NCI-H510A (cell line): ENCODE data around the gene CLEC16A.
"Not testable (repeated sequence)": the region's sequence is repeated elsewhere in the genome, so short reads cannot be mapped to it uniquely, and the experiment has no call there.

Source experiments
- DNase-seq: peaks from one replicate; lab custom pipeline; 2025; lab: John Stamatoyannopoulos, UW

CLEC16A gene

DNA sequence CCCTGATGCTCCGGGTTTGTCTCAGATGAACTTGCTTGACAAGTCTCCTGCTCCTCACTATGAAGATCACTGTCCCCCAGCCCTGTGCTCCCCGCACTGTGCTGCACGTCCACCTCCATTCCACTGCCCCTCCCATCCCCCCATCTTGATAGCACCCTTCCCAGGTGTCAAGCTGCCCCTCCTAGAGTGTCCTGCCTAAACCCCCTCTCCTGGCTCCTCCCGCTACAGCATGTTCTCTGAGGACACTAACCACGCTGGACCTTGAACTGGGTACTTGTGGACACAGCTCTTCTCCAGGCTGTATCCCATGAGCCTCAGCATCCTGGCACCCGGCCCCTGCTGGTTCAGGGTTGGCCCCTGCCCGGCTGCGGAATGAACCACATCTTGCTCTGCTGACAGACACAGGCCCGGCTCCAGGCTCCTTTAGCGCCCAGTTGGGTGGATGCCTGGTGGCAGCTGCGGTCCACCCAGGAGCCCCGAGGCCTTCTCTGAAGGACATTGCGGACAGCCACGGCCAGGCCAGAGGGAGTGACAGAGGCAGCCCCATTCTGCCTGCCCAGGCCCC is 20.6 kb upstream of the CLEC16A start:
- DNase-seq = no peak

GRCh38 chr16:10925285-10925684 is 19.1 kb upstream of the CLEC16A start:
- DNase-seq = not testable (repeated sequence)

DNA sequence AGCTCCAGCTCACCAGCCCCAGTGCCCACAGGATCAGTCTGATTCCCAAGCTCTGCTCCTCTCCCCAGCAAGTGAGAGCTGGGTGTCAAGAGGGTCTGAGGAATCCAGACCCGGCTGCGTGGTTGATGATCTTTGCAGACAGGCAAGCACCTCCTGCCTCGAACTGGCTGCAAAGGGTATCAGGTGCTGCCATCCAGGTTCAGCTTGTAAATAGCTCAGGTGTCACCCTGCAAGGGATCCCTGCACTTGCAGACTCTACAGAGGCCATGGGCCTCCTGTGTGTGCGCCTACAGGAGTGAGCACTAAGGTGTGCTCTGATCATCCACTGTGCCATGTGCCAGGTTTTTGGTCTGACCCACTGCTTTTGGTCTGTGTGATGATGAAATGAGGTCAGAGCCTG is 18.3 kb upstream of the CLEC16A start:
- peak; percentile 24 for DNase-seq

GRCh38 chr16:10926867-10927266 is 17.5 kb upstream of the CLEC16A start:
- DNase-seq = no peak

- no peak for DNase-seq
Observed at GRCh38 chr16:10927497-10928112, 16.8 kb upstream of the CLEC16A start.

DNA sequence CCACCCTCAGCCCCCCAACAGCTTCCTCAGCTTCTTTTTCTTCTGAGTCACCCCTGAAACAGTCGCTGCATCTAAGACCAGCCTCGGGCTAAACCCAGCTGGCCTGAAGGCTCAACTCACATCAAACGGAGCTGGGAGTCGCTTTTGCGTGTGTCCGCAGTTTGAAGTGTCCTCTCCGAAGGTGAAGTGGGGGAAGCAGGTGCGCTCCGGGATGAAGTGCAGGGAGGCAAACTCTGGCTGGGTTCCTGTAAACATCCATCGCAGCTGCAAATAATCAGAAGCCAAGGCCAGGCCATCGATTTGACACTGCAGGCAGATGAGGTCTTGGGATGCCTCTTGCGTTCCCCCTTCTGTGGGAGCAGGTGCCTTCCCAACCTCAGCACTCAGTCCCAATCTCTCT is 15.3 kb upstream of the CLEC16A start:
- DNase-seq = peak; percentile 69

DNA sequence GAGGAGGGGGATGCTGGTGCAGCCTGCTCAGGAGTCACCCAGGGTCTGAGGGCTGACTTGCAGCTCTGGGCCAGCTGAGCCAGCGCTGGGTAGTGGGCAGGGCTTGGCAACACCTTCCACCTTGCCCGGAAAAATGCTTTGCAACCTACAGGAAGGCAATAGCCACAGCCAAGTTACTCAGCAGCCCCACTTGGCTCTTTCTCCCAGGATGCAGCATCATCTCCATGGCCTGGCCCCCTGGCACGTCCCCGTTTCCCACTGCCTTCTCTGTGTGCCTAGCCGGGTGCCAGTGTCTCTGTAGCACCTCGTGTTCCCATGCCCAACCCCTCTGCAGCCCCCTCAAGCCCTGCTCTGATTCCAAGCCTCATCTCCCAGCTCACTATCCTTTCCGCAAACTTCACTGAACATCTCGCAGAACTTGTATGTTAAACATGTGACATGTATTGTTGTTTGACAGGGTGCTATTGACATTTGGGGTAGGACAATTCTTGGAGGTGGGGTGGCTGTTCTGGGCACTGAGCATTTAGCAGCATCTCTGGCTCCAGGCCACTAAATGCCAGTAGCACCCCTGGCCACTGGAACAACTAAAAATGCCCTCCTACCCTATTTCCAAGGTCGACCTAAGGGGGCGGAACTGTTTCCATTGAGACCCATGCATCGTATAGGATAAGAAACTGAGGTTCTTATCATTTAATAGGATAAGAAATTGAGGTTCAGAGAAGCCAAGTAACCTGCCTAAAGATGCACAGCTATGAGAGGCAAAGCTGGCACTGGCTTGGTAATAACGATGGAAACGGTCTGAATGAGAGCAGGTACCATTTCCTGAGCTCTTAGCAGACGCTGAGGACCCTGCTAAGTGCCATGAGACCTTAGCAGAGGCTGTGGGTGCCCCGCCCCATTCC is 14.3 kb upstream of the CLEC16A start:
- peak; percentile 34 for DNase-seq

- peak; percentile 18 for DNase-seq
Observed at GRCh38 chr16:10930755-10931093, 13.6 kb upstream of the CLEC16A start.

GRCh38 chr16:10931134-10931533 is 13.2 kb upstream of the CLEC16A start:
- DNase-seq = no peak

GRCh38 chr16:10931977-10932632 is 12.3 kb upstream of the CLEC16A start:
- no peak for DNase-seq

DNA sequence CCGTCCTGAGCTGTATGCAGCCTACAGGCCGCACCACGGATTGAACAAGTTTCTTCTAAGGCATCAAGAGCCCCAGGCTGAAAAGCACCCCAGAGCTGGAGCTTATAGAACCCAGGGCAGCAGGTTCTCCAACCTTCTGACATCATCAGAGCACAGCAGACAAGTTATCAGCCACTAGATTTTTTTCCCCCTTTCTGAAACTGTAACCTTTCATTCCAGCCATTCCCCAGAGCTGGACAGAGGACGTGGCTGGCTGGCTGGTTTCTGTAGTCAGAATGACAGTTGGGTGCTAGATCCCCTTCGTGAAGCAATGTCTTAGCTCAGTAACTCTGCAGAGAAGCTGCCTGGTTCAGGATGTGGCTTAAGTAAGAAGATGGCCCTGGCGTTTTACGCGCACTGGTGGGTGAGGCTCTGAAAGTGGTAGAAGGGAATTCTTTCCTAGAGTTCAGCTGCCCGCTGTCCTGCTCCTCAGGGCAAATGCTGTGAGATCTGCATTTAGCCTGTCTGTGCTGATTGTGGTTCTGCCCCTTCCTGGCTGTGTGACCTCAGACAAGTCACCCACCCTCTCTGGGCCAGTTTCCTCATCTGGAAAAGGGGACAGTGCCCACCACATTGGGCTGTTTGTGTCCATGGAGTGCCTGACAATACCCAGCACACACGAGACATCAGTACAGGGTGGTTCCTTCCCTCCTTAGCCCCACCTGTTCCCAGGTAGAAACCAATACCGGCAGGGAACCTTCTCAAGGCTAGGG is 11.2 kb upstream of the CLEC16A start:
- no peak for DNase-seq

DNA sequence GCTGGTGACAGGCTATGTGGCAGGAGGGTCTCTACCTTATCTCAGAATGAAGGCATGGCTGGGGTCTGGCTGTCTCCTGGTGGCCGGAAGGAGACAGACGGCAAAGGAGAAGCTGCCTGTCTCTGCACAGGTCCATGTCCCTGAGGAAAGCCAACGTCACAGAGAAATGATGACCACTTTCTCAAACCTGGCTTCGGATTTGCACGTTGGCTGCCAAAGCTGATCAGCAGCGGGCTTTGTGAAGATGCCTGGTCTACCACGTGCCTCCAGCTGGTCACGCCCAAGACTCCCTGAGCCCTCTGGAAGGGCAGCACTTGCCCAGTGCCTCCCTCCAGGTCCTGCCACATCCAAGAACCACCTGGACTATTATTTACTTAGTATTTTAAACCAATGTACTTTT is 10.5 kb upstream of the CLEC16A start:
- no peak for DNase-seq

DNA sequence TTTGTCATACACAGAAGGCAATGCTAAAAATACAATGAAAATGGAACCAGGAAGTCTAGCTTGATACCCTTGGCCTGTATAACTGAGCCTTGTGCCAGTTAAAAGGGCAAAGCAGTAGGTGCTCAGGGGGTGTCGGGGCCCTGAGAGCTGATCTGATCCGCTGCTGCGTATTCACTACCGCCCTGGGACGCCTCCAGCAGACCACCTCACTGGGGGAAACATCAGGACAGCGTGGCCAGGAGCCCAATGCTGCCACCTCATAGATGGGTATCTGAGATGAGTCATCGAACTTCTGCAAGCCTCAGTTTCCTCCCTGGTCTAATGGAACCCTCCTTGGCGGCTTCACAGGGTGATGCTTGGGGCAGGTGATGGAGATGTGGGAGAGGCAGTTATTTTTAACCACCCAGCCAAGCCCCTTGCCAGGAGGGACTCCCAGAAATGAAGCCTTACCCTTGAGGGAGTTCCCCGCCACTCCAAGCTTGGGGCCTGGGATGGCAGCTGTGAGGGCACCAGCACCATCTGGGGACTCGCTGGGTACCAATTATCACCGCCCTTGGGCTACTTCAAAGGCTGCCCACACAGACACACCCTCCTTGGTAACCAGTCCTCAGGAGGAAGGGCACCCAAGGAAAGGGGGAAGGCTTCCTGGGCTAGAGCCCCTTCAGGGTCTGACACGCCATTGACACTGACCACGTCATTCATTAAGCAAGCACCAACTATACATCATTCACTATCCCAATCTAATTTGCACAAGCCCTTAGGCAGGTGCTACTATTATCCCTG is 9.8 kb upstream of the CLEC16A start:
- no peak for DNase-seq

- no peak for DNase-seq
Observed at GRCh38 chr16:10935226-10935915, 9.0 kb upstream of the CLEC16A start.

DNA sequence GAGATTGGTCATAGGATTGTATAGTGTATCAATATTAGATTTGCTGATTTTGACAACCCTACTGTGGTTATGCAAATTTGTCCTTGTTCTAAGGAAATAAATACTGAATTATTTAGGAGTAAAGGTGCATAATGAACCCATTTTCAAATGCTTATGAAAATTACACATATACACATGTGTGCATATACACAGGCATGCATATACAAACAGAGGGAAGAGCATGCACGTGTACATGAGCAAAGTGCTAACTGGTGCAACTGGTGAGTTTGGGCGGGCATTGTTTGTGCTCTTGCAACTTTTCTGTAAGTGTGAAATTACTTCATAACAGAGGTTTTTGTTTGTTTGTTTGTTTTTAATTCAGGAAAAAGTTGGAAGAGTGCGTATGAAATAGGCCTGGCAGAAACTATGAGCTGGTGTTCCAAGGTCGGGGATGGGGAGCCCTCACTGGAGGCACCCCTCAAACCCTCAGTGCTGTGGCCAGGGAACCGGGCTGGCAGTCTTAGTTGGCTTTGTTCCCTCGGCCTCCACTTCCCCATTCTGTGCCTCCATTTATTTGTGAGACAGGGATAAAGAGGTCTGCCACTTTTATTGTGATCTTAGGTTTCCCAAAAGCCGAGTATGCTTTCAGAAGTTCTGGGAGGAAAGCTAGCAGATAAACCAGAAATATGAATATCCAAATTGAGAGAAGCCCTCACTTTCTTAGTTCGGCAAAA is 7.9 kb upstream of the CLEC16A start:
- no peak for DNase-seq

- no peak for DNase-seq
Observed at GRCh38 chr16:10937068-10937859, 7.1 kb upstream of the CLEC16A start.

DNA sequence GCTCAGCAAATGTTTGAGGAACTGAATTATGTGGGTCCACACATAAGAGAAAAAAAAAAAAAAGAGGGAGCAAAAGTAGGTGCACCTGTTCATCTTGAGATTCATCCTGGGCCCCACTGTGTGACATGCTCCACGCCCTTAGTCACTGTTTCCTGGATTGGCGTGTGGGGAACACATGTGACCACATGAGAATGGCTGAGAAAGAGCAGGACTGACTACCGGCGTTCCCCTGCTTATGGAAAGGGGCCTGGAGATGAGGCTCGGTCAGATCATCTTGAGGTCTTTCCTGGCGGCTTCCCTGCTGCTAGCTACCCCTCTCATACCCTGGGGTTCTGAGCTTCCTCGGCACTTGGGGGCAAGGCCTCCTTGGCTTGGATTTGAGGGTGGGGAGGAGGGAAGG is 6.0 kb upstream of the CLEC16A start:
- DNase-seq = no peak

GRCh38 chr16:10938796-10939648 is 5.3 kb upstream of the CLEC16A start:
- no peak for DNase-seq
